ENCODE data around the gene OR2H2.

GRCh38 chr6:29598172-29598747, 13.3 kb downstream of the OR2H2 start:
- TF ChIP-seq, protein P1, sequence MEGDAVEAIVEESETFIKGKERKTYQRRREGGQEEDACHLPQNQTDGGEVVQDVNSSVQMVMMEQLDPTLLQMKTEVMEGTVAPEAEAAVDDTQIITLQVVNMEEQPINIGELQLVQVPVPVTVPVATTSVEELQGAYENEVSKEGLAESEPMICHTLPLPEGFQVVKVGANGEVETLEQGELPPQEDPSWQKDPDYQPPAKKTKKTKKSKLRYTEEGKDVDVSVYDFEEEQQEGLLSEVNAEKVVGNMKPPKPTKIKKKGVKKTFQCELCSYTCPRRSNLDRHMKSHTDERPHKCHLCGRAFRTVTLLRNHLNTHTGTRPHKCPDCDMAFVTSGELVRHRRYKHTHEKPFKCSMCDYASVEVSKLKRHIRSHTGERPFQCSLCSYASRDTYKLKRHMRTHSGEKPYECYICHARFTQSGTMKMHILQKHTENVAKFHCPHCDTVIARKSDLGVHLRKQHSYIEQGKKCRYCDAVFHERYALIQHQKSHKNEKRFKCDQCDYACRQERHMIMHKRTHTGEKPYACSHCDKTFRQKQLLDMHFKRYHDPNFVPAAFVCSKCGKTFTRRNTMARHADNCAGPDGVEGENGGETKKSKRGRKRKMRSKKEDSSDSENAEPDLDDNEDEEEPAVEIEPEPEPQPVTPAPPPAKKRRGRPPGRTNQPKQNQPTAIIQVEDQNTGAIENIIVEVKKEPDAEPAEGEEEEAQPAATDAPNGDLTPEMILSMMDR (conservative IDR thresholded peaks at IDR 0.05; ENCODE audit: low read depth, low read length) = no peak
- TF ChIP-seq EZH2phosphoT487 (IDR thresholded peaks at IDR 0.05; ENCODE audit: borderline replicate concordance, low read length) = no peak
- no peak for TF ChIP-seq EZH2 (IDR thresholded peaks at IDR 0.05; ENCODE audit: low read length, unreplicated experiment)
